GM21423 (cell line): ENCODE data around the gene EMC8.

ENCODE experiments used
- ATAC-seq: cut with Tn5 transposase; IDR thresholded peaks from one replicate; pipeline ENCODE4 v1.9.1; 2021; ENCODE audit warnings: mild to moderate bottlenecking, moderate library complexity; ENCODE audit not compliant: unreplicated experiment

Gene EMC8

GRCh38 chr16:85788819-85789218 is 10.5 kb downstream of the EMC8 start:
- ATAC-seq = no peak

- no peak for ATAC-seq
Measured at GRCh38 chr16:85785927-85786326, 13.4 kb downstream of the EMC8 start.

- no peak for ATAC-seq
Measured at GRCh38 chr16:85784813-85785212, 14.5 kb downstream of the EMC8 start.

- no peak for ATAC-seq
Measured at GRCh38 chr16:85783441-85783840, 15.9 kb downstream of the EMC8 start.

- no peak for ATAC-seq
Measured at GRCh38 chr16:85782451-85782850, 16.9 kb downstream of the EMC8 start.

- no peak for ATAC-seq
Measured at GRCh38 chr16:85781695-85782370, 17.5 kb downstream of the EMC8 start.

GRCh38 chr16:85781156-85781555 is 18.2 kb downstream of the EMC8 start:
- no peak for ATAC-seq

GRCh38 chr16:85780281-85780680 is 19.1 kb downstream of the EMC8 start:
- no peak for ATAC-seq

- ATAC-seq = no peak
Measured at GRCh38 chr16:85778873-85779272, 20.5 kb downstream of the EMC8 start.

GRCh38 chr16:85777583-85778310 is 21.6 kb downstream of the EMC8 start:
- no peak for ATAC-seq

DNA sequence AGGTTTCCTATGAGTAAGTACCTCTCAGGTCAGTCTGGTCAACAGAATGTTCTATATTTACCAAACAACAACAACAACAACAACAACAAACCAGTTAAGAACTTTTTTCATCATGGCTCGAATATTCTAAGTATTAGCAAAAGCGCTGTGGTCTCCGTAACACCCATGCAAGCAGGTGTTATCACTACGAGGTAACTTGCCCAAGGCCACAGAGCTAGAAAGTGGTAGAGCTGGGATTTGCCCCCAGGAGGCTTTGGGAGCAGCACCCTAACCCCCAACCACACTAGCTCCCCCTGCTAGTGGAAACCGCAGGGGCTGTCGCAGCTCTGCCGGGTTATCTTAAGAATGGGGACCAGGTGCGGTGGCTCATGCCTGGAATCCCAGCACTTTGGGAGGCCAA is 24.5 kb downstream of the EMC8 start:
- ATAC-seq = no peak

DNA sequence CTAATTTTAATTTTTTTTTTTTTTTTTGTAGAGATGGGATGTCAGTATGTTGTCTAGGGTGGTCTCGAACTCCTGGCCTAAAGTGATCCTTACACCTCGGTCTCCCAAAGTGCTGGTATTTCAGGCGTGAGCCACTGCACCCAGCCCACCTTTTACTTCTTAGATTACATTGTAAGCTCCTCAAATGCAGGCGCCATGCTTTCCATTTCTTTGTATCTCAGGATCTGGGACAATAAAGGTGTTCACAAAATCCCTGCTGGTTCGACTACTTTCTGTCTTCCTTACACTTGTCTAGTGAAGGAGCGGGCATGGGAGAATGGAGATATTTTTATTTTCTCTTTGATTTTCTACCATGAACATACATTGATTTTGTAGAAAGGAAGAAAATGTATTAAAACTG is 25.2 kb downstream of the EMC8 start:
- no peak for ATAC-seq

DNA sequence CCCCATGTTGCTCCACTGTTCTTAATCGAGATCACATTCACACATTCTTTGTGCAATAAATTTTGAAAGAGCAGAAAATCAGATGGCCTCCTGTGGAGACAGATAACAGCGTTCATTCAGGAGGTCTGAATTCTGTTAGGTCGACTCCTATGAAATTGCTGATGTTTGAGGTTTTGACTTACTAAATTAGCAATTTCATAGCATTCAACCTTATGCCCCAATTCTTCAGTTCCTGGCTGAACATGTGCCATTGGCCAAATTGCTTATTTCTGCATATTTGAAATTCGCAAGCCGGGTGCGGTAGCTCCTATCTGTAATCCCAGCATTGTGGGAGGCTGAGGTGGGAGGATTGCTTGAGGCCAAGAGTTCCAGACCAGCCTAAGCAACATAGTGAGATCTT is 26.3 kb downstream of the EMC8 start:
- no peak for ATAC-seq

DNA sequence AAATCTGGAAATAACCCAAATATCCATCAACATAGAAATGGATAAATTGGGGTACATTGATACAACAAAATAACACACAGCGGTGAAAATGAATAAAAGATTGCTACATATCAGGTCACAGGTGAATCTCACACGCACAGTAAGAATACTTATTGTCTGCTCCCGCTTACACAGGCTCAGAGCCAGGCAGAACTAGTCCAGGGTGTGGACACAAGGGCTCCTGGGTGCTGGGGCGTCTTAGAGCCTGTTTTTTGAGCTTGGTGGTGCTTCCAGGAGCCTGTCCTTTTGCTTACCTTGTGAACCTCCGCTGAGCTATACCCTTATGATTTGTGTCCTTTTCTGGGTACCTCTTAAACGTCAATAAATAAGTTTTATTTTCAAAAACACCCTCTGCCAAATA is 28.6 kb downstream of the EMC8 start:
- no peak for ATAC-seq

GRCh38 chr16:85768199-85768598 is 31.1 kb downstream of the EMC8 start:
- no peak for ATAC-seq

DNA sequence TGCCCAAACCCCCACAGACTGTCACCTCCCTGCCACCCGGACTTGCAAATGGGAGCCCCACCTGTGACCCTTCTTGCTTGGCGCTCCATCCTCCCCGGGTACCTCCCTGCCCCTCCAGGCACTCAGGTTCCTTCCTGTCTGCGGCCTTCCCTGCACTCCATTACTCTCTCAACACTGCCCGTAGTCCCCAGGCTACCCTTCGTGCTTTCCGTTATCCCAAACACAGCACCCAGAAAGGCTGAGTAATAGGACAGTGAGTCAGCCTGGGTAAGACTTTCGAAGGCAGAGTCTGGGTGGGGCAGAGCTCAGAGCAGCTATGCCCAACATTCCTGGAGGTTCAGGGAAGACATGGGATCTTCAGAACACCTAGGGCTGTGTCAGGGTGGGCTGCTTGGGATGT is 31.8 kb downstream of the EMC8 start:
- no peak for ATAC-seq

GRCh38 chr16:85765767-85766166 is 33.6 kb downstream of the EMC8 start:
- no peak for ATAC-seq

- no peak for ATAC-seq
Measured at GRCh38 chr16:85765211-85765610, 34.1 kb downstream of the EMC8 start.

DNA sequence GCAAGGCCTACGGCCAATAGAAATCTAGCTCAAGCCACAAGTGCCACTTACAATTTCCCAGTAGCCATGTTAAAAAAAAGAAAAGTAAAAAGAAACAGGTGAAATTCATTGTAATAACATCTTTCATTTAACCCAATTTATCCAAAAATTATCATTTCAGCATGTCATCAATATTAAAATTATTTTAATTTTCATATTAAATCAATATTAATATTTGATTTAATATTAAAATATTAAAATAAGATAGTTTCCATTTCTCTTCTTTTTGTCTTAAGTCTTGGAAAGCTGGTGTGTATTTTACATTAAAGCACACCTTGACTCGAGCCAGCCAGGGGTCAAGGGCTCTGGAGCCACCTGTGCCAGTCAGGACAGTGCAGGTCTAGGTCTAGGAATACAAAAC is 35.7 kb downstream of the EMC8 start:
- ATAC-seq = no peak

DNA sequence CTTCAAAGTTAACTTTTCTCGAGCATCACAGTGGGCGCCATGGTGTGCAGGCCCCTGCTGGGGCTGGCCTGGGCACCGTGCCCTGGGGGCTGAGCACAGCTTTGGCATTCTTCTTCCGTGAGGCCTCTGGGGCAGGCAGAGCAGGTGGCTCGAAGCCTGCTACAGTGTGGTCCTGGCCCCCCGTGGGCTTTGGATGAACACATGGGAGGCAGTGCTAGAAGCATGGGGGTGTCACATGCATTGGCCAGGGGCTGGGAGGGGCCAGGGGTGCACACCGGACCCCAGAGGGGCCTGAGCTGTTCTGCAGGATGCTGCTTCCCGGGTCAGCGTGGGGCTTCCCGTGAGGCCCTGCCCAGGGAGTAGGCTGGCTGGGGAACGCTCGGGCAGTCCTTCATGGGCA is 36.4 kb downstream of the EMC8 start:
- no peak for ATAC-seq

- no peak for ATAC-seq
Measured at GRCh38 chr16:85761861-85762260, 37.5 kb downstream of the EMC8 start.

GRCh38 chr16:85759631-85760419 is 39.5 kb downstream of the EMC8 start:
- no peak for ATAC-seq
